GM12874 (cell line): ENCODE results near the gene GMDS.

ENCODE experiments used
- CTCF ChIP-seq: IDR thresholded peaks from 2 replicates; pipeline ENCODE4 v1.5.1; 2011; ENCODE audit warnings: low read depth, mild to moderate bottlenecking, control low read depth, low read length, moderate library complexity; ENCODE audit not compliant: insufficient read depth

GMDS gene

DNA sequence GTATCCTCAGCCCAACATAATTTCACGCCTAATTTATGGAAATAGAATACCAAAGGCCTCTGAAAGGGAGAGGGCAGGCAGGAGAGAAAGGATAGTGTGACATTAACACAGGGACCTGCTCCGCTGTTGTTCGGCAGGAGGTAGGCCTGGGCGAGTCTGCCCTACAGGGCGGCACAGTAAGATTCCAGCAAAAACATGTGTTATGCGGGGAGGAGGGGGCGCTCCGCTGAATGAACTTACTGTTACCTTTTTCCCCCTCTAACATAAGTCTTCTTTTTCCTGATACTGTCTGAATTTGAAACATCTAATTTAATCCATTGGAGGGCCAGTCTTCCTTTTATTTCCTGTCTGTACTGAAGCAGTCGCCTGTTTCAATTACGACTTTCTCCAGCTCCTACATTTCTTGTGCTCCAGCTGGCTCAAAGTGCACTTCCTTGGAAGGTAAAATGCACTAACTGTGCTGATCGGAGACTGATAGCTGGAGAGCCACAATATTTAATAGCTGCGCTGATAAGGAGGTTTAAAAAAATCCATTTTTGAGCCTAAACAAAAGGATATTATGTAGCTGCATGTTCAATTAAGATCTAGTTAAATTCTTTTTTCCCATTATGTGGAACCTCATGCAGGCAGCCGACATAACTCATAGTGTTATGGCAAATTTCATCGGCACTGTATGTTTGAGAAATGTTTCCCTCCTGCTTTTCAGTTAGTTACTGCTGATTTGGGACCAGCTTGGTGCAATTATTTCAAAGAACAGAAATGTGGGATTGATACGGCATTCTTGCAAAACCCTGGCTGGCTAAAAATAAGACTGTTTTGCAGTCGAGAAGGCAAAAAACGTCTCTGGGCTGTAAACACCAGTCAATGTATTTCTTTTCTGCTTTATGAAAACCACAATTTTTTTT, 442.7 kb downstream of the GMDS start:
- TF ChIP-seq CTCF: no peak

- no peak for TF ChIP-seq CTCF
Observed at GRCh38 chr6:1801401-1801800, 444.0 kb downstream of the GMDS start.

DNA sequence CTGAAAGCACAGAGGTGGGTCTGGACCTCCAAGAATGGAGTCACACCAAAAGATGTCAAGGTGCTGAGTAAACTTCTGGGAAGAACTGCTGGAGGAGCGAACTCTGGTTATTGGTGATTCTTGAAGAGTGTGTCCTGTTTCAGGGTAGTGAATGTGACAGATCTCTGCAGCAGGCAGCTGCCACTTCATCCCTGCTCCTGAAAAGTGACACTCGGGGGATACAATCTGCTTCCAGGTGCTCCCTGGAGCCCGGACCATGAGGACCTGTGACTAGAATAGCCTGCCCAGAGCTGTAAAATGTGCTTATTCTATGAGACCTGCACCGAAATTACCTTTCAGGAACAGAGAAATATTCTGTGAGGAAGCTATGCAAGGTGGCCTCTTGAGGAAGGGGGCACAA, 444.6 kb downstream of the GMDS start:
- no peak for TF ChIP-seq CTCF

DNA sequence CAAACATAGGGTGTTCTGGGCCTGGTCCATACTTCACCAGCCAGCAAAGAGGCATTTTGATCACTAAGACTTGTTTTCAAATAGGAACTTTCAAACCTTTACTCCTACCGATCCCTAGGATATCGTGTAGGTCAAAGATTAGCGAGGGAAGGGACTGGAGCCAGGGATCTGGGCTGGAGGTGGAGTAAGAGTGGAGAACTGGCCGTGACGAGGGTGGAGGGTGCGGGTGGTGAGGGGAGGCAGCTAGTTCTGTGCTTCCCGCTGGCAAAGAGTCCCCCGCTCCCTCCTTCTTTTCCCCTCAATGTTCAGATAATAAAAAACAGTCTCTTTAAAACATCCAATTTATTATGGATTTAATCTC, 446.5 kb downstream of the GMDS start:
- TF ChIP-seq CTCF: no peak

- TF ChIP-seq CTCF: no peak
Observed at GRCh38 chr6:1798303-1798964, 447.0 kb downstream of the GMDS start.

DNA sequence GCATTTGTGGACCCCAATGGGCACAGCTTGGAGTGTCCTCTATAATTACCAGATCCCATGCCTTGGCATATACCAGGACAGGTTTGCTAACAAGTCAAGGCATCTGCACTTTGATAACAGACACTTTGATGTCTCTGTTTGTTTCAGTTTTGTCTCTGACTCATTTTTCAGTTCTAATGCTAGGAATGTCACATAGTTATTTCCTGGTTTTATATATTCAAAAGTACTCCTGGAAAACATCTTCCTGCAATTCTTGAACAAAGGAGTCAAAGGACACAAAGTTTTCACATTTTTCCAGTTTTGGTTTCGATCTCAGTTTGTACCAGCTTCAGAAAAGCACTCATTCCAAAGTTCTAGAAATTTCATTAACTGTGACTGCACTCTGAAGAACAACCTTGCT, 447.6 kb downstream of the GMDS start:
- no peak for TF ChIP-seq CTCF

DNA sequence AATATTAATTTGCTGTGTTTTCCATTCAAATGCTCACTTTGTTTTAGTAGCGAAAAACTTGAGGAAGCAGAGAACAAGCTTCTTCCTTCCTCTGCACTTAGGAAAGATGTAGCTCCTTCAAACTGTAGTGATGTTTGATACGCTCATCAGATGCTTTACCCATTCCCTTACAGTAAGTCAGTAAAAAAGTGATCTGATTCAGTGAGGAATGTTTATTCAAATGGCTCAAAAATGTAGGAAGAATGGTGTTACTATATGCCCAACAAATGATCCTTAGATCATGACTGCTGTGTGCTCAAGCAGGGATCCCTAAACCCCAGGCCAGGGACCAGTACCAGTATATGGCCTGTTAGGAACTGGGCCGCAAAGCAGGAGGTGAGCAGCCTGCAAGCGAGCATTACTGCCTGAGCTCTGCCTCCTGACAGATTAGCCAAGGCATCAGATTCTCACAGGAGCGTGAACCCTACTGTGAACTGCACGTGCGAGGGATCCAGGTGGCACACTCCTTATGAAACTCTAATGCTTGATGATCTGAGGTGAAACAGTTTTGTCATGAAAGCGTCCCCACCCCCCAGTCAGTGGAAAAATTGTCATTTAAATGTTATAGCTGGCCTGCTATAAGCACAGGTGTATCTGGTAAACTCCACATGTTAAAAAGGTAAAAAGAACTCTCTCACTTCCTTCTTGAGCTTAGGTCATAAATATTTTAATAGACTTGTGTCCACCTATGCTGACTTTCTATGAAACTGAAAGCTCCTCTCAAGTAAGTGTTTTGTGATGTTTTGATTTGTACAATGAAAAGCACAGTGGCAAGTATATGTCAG, 448.5 kb downstream of the GMDS start:
- no peak for TF ChIP-seq CTCF
